ENCODE results near the gene THOC5. TPM values are rescaled to one million over a fixed set of nuclear protein-coding genes. Genes with fewer than 3 reads are reported as not detected.
"Not testable (repeated sequence)": the region's sequence is repeated elsewhere in the genome, so short reads cannot be mapped to it uniquely, and the experiment has no call there.

The THOC5 gene
- total RNA-seq, 1 donor from 2014 or later = 30.3 TPM

GRCh38 chr22:29510542-29510941 lies 43.0 kb downstream of the THOC5 start:
- no peak for DNase-seq

- no peak for DNase-seq
These were observed 43.7 kb downstream of the THOC5 start for GRCh38 chr22:29509815-29510214.

- DNase-seq = no peak
These were observed 44.3 kb downstream of the THOC5 start for GRCh38 chr22:29509298-29509697.

GRCh38 chr22:29503811-29504372 lies 49.7 kb downstream of the THOC5 start:
- DNase-seq = peak; percentile 76

- DNase-seq = no peak
These were observed 53.7 kb downstream of the THOC5 start for GRCh38 chr22:29499852-29500251.

GRCh38 chr22:29493636-29494035 lies 59.9 kb downstream of the THOC5 start:
- DNase-seq = no peak

- no peak for DNase-seq
These were observed 62.5 kb downstream of the THOC5 start for GRCh38 chr22:29491012-29491411.

- DNase-seq = not testable (repeated sequence)
These were observed 64.3 kb downstream of the THOC5 start for GRCh38 chr22:29489127-29489780.

- DNase-seq = no peak
These were observed 66.1 kb downstream of the THOC5 start for GRCh38 chr22:29487426-29487986.

GRCh38 chr22:29485448-29485847 lies 68.1 kb downstream of the THOC5 start:
- no peak for DNase-seq

GRCh38 chr22:29484642-29485041 lies 68.9 kb downstream of the THOC5 start:
- no peak for DNase-seq

GRCh38 chr22:29483254-29483653 lies 70.3 kb downstream of the THOC5 start:
- DNase-seq = no peak

- no peak for DNase-seq
These were observed 70.8 kb downstream of the THOC5 start for GRCh38 chr22:29482726-29483125.

GRCh38 chr22:29482253-29482652 lies 71.3 kb downstream of the THOC5 start:
- no peak for DNase-seq

- DNase-seq = no peak
These were observed 72.1 kb downstream of the THOC5 start for GRCh38 chr22:29481265-29482000.

GRCh38 chr22:29480512-29481264 lies 72.9 kb downstream of the THOC5 start:
- peak; percentile 83 for DNase-seq

- no peak for DNase-seq
These were observed 73.4 kb downstream of the THOC5 start for GRCh38 chr22:29480262-29480511.

GRCh38 chr22:29479417-29480261 lies 73.9 kb downstream of the THOC5 start, which contains the start of gene NEFH:
Gene NEFH, plus strand, starts transcription at chr22:29480218. Its CDS starts 45 bp downstream, at chr22:29480263.
- peak; percentile 14 for DNase-seq

GRCh38 chr22:29478326-29479276 lies 75.0 kb downstream of the THOC5 start:
- peak; percentile 56 for DNase-seq

- no peak for DNase-seq
These were observed 75.7 kb downstream of the THOC5 start for GRCh38 chr22:29477723-29478318.
